HG03520 (cell line): ENCODE data around the gene TMEM182.
A peak's percentile ranks its signal among the peaks of the same experiment; 100 is the strongest.

ENCODE experiments used
- ATAC-seq: cut with Tn5 transposase; IDR thresholded peaks from one replicate; pipeline ENCODE4 v1.9.1; 2021; ENCODE audit warnings: mild to moderate bottlenecking, moderate library complexity; ENCODE audit not compliant: unreplicated experiment

The TMEM182 gene

GRCh38 chr2:102761763-102762162 lies at the start of gene TMEM182:
Gene TMEM182, plus strand, starts transcription at chr2:102762031. Its CDS starts 187 bp downstream, at chr2:102762218.
- no peak for ATAC-seq

GRCh38 chr2:102717308-102718018 lies 44.4 kb upstream of the TMEM182 start:
- ATAC-seq: no peak

- no peak for ATAC-seq
Observed at GRCh38 chr2:102718387-102719316, 43.2 kb upstream of the TMEM182 start.

GRCh38 chr2:102724016-102724490 lies 37.8 kb upstream of the TMEM182 start:
- no peak for ATAC-seq

- ATAC-seq: no peak
Observed at GRCh38 chr2:102724553-102724952, 37.3 kb upstream of the TMEM182 start.

- ATAC-seq: no peak
Observed at GRCh38 chr2:102726128-102727087, 35.4 kb upstream of the TMEM182 start.

GRCh38 chr2:102735416-102736109 lies 26.3 kb upstream of the TMEM182 start:
- no peak for ATAC-seq

- ATAC-seq: peak; percentile 21
Observed at GRCh38 chr2:102736110-102736409, 25.8 kb upstream of the TMEM182 start.

- peak; percentile 85 for ATAC-seq
Observed at GRCh38 chr2:102736410-102737409, 25.1 kb upstream of the TMEM182 start.

GRCh38 chr2:102737431-102737830 lies 24.4 kb upstream of the TMEM182 start:
- ATAC-seq: peak; percentile 49

- ATAC-seq: no peak
Observed at GRCh38 chr2:102743259-102743658, 18.6 kb upstream of the TMEM182 start.

GRCh38 chr2:102748107-102748506 lies 13.7 kb upstream of the TMEM182 start:
- no peak for ATAC-seq

- peak; percentile 85 for ATAC-seq
Observed at GRCh38 chr2:102749938-102750337, 11.9 kb upstream of the TMEM182 start.

GRCh38 chr2:102753563-102754159 lies 8.2 kb upstream of the TMEM182 start:
- no peak for ATAC-seq

- ATAC-seq: no peak
Observed at GRCh38 chr2:102754456-102755145, 7.2 kb upstream of the TMEM182 start.

- no peak for ATAC-seq
Observed at GRCh38 chr2:102755284-102755683, 6.5 kb upstream of the TMEM182 start.

GRCh38 chr2:102758439-102758838 lies 3.4 kb upstream of the TMEM182 start:
- no peak for ATAC-seq

- ATAC-seq: no peak
Observed at GRCh38 chr2:102764083-102764482, 2.3 kb downstream of the TMEM182 start.
